Right atrium auricular region (tissue), 2 donors: ENCODE data around the gene NARF. TPM values are rescaled to one million over a fixed set of nuclear protein-coding genes. Genes with fewer than 3 reads are reported as not detected.
A peak's percentile ranks its signal among the peaks of the same experiment; 100 is the strongest.
"Not testable (repeated sequence)": the region's sequence is repeated elsewhere in the genome, so short reads cannot be mapped to it uniquely, and the experiment has no call there.

Experiments used
- DNase-seq: peaks from one replicate; pipeline ENCODE4 v3.0.0-alpha.2; 2019; ENCODE audit warnings: low spot score
- H3K27ac ChIP-seq, 2 donors: fragments of 200-600 bp; sonication (generic); 1 replicate in 1 of 2; 2 replicates in 1 of 2; pipeline ENCODE4 v1.5.1; 2016 to 2019
- H3K27me3 ChIP-seq, 2 donors: fragments of 200-600 bp; sonication (generic); one replicate each; pipeline versions ENCODE4 v1.5.1 to v1.6.0; 2017 to 2019
- H3K36me3 ChIP-seq: fragments of 200-600 bp; sonication (generic); one replicate; pipeline ENCODE4 v1.5.1; 2016
- H3K4me1 ChIP-seq, 2 donors: fragments of 200-600 bp; sonication (generic); one replicate each; pipeline versions ENCODE4 v1.5.1 to v1.6.0; 2017 to 2019
- H3K4me3 ChIP-seq, 2 donors: fragments of 200-600 bp; sonication (generic); 1 replicate in 1 of 2; 2 replicates in 1 of 2; pipeline ENCODE4 v1.5.1; 2017 to 2019; ENCODE audit warnings: mild to moderate bottlenecking in 1 of 2, moderate library complexity in 1 of 2
- H3K9me3 ChIP-seq, 2 donors: fragments of 200-600 bp; sonication (generic); one replicate each; pipeline ENCODE4 v1.5.1; 2019
- CTCF ChIP-seq, 2 donors: fragments of 200-600 bp; sonication (generic); IDR thresholded peaks; one replicate each; pipeline ENCODE4 v1.5.1; 2019; ENCODE audit warnings: antibody characterized with exemption in 2 of 2
- total RNA-seq, 2 donors: library from RNA; depleted of rRNA; stranded (reverse); fragments of >200 nt; gene quantifications; one replicate each; pipeline ENCODE4 v1.1.0, GENCODE V29; 2016

NARF gene
- total RNA-seq, result 10 to 100 TPM; 51.4 to 54.8 TPM

- DNase-seq, result peak; percentile 99
- H3K27me3 ChIP-seq, result no peaks in the 10 kb centered on the region
- TF ChIP-seq CTCF (IDR thresholded peaks at IDR 0.05), result no peak
- H3K36me3 ChIP-seq, result peaks cover 30% of the 10 kb centered on the region
- H3K27ac ChIP-seq, result peak within 1 kb of the TSS; percentile 100
- peaks cover 0 to 32% of the 10 kb centered on the region in 2 donors for H3K4me1 ChIP-seq
- H3K4me3 ChIP-seq, result peak within 1 kb of the TSS; percentile 81 to 96
- H3K9me3 ChIP-seq, result no peaks in the 10 kb centered on the region
Observed at GRCh38 chr17:82458179-82458884, at the start of gene NARF. TSS of gene NARF (plus strand) at chr17:82458741. CDS start at chr17:82458804, 63 bp downstream.

- no peaks in the 10 kb centered on the region for H3K9me3 ChIP-seq
- H3K27me3 ChIP-seq, result no peaks in the 10 kb centered on the region
- no peak for TF ChIP-seq CTCF (IDR thresholded peaks at IDR 0.05)
- H3K4me3 ChIP-seq, result no peak overlapping the region
- H3K36me3 ChIP-seq, result peaks cover 5% of the 10 kb centered on the region
- no peak overlapping the region for H3K27ac ChIP-seq
- H3K4me1 ChIP-seq, result peaks cover 0 to 8% of the 10 kb centered on the region in 2 donors
- no peak for DNase-seq
Observed at GRCh38 chr17:82408938-82409318, 49.6 kb upstream of the NARF start.

- no peak for DNase-seq
- Histone ChIP-seq H3K27me3 (no peaks in the 10 kb centered on the region), H3K4me1 (peaks cover 0 to 8% of the 10 kb centered on the region in 2 donors), H3K36me3 (no peaks in the 10 kb centered on the region), H3K9me3 (no peaks in the 10 kb centered on the region), H3K27ac (no peak overlapping the region), H3K4me3 (no peak overlapping the region)
- TF ChIP-seq CTCF (IDR thresholded peaks at IDR 0.05), result no peak
Observed at GRCh38 chr17:82410014-82410716, 48.4 kb upstream of the NARF start.

- no peaks in the 10 kb centered on the region for H3K9me3 ChIP-seq
- DNase-seq, result no peak
- peaks cover 0 to 8% of the 10 kb centered on the region in 2 donors for H3K4me1 ChIP-seq
- H3K27ac ChIP-seq, result no peak overlapping the region
- TF ChIP-seq CTCF (IDR thresholded peaks at IDR 0.05), result no peak
- H3K4me3 ChIP-seq, result no peak overlapping the region
- no peaks in the 10 kb centered on the region for H3K27me3 ChIP-seq
- no peaks in the 10 kb centered on the region for H3K36me3 ChIP-seq
Observed at GRCh38 chr17:82411396-82412053, 47.0 kb upstream of the NARF start.

- H3K27ac ChIP-seq, H3K4me1 ChIP-seq, H3K36me3 ChIP-seq, H3K9me3 ChIP-seq, DNase-seq, H3K27me3 ChIP-seq, H3K4me3 ChIP-seq: not testable (repeated sequence)
Observed at GRCh38 chr17:82412081-82412480, 46.5 kb upstream of the NARF start.
